Stimulated activated CD8-positive, alpha-beta memory T cell treated with anti-CD3 and anti-CD28 coated beads, Interleukin-12 subunit alpha, Interleukin-12 subunit beta, amount 100 ng/mL, for 4 hours (primary cell): Measurements from ENCODE around the gene DENND1C.
"Not testable (repeated sequence)": the region's sequence is repeated elsewhere in the genome, so short reads cannot be mapped to it uniquely, and the experiment has no call there.

Experiments used
- DNase-seq: peaks from one replicate; pipeline ENCODE4 v3.0.0-alpha.2; 2020; ENCODE audit warnings: low read depth

DENND1C gene

DNA sequence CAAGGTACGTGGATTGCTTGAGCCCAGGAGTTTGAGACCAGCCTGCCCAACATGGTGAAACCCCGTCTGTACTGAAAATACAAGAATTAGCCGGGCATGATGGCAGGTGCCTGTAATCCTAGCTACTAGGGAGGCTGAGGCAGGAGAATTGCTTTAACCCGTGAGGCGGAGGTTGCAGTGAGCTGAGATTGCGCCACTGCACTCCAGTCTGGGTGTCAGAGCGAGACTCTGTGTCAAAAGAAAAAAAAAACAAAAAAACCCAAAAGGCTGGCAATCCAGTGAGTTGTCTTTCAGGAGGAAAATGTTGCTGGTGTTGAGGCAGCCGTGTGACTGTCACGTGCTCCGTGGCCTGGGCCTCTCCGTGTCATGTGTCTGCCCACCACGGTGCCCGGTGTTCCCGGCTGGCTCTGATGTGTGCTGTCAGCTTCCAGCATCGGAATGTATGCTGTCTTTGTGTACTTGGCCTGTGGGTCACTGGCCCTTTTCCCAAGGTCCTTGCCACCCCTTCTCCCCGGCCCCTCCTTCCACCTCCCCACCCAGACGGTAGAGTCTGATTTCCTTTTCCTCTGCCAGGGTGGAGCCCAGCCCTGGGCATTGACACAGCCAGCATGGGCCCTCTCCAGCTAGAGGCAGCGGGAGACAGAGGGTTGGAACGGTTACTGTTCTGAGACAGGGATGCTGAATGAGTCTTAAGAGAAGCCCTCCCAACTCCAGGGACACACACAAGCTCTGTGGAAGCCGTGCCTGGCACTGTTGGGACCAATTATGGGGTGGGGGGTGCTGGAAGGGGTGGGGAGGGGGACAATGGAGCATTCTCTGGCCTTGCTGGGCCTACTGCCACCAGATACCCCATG lies 27.8 kb upstream of the DENND1C start:
- DNase-seq, result no peak

DNA sequence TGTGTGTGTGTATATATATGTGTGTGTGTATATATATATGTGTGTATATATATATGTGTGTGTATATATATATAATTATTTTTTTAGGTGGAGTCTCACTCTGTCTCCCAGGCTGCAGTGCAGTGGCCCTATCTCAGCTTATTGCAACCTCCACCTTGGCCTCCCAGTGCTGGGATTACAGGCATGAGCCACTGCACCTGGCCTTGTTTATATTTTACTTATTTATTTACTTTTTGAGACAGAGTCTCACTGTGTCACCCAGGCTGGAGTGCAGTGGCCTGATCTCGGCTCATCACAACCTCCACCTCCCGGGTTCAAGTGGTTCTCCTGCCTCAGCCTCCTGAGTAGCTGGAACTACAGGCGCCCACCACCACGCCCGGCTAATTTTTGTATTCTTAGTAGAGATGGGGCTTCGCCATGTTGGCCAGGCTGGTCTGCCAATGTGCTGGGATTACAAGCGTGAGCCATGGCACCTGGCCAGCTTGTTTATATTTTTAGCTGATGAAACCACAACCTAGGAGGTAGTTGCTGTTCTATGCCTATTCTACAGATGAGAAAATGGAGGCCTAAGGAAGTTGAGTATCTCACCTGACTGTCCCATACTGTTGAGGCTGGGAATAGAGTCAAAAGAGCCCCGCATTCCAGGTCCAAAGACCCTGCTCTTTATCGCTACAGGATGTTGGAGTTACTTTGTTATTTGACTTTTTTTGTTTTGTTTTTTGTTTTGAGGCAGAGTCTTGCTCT lies 26.6 kb upstream of the DENND1C start:
- DNase-seq, result not testable (repeated sequence)

DNA sequence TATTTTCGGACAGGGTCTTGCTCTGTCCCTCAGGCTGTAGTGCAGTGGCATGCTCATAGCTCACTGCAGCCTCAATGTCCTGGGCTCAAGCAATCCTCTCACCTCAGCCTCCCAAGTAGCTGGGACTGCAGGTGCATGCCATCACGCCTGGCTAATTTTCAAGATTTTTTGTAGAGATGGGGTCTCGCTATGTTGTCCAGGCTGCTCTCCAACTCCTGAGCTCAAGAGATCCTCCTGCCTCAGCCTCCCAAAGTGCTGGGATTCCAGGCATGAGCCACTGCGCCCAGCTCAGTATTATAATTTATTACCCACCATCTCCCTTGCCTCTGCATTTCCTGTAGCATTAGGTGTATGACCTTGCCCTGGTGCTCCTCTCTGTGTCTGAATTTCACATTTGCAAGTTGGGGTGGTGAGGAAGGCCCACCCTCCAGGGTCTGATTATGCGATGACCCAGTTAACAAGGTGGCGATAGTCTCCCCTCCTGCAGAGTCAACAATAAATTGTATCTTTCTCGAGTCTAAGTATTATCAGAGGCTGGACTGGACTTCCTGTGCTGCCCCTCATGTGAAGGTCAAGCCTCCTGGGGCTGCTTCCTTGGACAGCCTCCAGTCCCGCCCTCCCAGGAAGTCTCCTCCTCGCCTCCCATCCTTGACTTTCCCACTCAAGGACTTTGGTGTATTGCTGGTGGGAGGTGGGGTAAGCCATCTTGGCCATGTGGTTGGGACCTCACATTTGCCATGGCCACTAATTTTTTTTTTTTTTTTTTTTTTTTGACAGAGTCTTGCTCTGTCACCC lies 22.0 kb upstream of the DENND1C start:
- no peak for DNase-seq

DNA sequence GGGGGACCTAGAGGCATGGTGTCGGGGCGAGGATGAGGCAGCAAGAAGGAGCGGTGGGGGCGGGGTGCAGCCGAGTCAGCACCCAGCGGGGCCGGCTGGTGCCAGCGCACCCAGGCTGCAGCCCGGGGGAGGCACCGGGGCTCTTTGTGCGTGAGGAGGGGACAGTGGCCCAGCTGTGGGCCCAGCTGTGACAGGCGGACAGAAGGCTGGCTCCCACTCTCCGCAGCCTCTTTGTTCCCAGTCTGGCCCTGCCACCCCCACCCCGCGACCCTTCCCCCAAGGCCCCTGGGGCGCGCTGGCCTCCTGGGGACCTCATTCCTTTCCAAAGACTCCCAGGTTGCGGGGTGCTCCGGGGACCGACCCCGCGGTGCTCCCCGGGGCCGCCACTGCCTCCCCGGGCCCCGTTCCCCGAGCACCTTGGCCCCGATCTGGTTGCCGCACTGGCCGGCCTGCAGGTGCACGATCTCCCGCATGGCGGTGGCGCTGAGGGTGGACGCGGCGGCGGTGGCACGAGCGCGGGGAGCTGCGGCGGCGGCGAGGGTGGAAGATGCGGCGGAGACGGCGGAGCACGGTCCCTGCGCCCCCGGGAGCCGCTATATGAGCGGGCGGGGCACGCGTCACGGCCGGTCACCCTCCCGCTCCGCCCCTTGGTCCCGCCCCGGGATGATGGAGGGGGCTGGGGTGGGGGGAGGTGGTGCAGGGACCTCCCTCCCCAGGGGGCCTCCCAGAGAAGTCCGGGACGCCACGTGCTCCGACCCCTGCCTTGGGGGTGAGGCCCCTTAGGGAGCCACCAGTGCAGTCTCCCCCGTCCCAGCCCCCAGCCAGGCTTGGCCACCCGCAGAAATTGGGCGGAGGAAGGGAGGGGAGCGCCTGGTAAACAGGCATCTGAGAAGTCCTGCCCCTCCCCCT lies 20.4 kb upstream of the DENND1C start, which contains the start of gene TUBB4A:
TSS of gene TUBB4A (minus strand) at position 570 of the 909 bp plus-strand sequence. CDS start at position 473, 97 bp downstream.
- DNase-seq, result peak; percentile 27

DNA sequence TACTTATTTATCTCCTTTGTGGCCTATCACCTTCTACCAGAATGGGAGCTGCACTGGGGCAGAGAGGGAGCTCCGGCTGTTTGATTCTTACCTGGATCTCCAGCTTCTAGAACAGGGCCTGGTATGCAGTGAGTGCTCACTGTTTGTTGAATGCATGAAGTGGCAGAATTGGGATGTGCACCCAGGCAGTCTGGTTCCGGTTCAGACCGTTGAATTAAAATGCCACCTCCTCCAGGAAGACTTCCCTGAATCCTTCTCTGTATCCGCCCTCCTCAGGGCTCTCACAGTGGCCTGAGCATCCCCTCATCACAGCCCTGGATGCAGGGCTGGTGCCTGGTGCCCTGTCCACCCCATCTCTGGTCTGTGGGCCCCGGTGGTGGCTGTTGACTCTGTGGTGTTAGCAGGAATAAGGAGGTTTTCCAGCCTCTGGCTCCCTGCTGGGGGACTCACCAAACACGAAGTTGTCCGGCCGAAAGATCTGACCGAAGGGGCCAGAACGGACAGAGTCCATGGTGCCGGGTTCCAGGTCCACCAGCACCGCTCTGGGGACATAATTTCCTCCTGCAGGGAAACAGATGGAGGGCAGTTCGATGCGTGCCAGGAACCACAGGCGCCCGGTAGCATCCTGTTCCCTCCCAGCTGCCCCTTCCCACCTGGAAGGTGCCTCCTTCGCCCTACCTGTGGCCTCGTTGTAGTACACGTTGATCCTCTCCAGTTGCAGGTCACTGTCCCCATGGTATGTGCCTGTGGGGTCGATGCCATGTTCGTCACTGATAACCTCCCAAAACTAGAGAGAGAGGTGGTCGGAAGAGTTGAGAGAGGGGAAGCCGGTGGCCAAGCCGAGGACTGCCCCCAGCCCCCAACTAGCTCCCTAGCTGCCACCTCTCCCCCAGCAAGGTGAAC lies 19.5 kb upstream of the DENND1C start:
- DNase-seq, result no peak

DNA sequence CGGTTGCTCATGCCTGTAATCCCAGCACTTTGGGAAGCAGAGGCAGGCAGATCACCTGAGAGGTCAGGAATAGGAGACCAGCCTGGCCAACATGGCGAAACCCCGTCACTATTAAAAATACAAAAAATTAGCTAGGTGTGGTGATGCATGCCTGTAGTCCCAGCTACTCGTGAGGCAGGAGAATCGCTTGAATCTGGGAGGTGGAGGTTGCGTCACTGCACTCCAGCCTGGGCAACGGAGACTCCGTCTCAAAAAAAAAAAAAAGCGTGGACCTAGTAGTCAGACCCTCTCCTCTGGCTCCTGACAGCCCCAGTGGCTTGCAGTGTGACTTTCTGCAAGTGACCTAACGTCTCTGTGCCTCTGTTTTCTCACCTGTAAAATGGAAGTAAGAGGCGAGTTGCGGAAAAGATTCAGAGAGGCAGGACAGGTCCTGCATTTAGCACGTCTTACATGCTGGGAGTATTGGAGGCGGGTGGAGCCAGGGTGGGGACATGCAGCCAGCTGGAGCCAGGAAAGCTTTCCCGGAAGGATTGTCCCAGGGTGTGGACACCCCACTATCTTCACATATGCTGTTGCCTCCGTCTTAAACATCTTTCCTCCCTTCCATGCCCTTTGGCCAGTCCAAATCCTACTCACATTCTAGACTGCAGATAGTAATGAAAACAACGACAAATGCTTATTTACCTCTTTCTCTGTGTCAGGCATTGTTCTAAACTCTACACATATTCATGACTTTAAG lies 17.6 kb upstream of the DENND1C start:
- no peak for DNase-seq

DNA sequence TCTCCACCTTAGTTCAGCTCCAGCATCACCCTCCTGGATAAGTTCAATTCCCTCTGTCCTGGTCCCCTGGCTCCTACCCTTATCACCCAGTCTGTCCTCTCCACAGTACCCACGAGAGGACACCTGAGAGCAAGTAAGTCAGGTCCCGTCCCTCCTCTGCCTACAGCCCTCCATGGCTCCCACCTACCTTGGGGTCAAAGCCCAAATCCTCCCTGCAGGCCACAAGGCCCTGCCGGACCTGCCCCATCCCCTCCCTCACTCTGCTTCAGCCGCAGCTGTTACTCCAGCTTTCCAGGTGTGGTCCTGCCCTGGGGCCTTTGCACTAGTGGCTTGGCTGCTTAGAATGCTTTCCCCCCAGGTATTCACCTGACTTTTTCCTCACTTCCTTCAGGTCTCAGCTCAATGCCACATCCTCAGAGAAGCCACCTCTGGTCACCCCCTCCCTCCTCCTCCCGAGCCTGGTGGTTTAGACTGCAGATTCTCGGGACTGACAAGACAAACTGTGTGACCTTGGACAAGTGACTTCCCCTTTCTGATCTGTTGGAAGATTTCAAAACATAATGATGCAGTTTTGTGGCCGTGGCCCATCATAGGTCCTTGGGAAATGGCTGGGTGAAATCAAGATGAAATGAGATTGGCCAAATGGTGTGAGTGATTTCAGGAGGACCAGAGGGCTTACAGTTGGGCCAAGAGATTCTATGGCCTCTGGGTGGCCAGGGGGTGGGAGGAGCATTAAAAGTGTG lies 16.9 kb upstream of the DENND1C start:
- no peak for DNase-seq

DNA sequence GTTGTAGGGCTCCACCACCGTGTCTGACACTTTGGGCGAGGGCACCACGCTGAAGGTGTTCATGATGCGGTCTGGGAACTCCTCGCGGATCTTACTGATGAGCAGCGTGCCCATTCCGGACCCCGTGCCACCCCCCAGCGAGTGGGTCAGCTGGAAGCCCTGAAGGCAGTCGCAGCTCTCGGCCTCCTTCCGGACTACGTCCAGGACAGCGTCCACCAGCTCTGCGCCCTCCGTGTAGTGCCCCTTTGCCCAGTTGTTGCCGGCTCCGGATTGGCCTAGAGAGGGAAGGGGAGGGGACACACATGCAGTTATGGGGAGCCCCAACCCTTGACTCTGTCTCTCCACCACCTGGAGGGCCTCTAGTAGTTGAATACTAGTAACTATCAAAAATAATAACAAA lies 14.4 kb upstream of the DENND1C start:
- DNase-seq, result no peak

DNA sequence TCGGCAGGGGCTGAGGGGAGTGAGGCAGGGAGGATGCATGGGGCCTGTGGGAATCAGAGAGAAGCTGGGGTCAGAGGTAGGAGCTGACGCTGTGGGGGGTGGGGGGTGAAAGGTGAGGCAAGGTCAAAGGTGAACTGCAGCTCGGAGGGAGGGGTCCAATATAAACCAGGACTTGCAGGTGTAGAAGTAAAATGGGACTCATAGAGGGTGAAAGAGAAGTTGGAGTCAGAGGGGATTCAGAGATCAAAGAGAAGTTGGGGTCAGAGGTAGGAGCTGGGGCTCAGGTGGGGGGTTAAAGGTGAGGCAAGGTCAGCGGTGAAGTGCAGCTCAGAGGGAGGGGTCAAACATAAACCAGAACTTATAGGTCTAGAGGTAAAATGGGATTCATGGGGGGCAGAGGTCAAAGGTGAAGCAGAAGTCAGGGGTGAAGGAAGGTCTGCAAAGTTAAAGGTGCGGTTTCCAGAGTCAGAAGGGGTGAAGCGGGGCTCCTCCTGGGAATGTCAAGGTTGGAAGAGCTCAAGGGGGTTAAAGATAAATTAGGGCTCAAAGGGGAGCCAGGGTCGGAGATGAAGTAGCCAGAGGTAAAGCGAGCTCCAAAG lies 12.9 kb upstream of the DENND1C start:
- DNase-seq, result no peak

DNA sequence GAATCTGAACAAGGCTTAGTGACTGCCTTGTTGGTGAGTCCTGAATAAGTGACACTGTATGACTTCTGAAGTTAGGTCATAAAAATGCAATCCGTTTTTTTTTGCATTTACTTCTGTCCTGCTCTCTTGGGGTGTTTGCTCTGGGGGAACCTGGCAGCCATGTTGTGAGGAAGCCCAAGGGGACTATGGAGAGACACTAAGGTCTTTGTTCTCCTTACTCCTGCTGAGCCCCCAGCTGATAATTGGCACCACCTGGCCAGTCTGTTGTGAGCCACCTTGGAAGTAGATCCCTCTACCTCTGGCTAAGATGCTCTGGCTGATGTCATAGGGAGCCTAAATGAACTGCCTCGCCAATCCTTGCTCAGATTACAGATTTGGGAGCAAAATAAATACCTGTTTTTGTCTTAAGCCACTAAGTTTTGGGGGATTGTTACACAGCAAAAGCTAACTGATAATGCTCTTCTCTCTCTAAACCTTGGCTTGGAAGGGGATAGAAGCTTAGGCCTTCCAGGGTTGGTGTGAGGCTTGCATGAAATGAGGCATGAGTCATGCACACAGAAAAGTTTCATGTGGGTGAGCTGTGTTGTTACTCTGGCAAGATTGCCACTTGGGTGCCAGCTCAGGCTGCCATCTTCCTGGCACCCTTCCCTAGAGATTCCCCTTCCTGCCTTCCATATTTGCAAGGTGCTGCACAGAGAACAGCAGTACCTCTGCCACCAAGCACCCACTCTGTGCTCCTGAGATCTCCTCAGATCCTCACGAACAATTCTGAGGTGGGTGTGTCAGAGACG lies 10.4 kb upstream of the DENND1C start:
- DNase-seq, result no peak

DNA sequence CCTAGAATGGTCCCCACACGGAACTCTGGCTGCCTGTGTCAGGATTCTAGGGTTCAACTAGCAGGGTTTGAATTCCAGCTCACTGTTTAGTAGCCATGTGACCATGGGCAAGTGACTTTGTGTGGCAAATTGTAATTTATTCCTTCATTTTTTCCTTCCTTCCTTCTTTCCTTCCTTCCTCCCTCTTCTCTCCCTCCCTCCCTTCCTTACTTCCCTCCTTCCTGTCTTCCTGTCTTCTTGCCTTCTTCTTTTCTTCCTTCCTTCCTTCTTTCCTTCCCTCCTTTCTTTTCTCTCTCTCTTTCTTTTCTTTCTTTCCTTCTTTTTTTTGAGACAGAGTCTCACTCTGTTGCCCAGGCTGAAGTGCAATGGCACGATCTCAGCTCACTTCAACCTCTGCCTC lies 8.5 kb upstream of the DENND1C start:
- DNase-seq, result no peak

DNA sequence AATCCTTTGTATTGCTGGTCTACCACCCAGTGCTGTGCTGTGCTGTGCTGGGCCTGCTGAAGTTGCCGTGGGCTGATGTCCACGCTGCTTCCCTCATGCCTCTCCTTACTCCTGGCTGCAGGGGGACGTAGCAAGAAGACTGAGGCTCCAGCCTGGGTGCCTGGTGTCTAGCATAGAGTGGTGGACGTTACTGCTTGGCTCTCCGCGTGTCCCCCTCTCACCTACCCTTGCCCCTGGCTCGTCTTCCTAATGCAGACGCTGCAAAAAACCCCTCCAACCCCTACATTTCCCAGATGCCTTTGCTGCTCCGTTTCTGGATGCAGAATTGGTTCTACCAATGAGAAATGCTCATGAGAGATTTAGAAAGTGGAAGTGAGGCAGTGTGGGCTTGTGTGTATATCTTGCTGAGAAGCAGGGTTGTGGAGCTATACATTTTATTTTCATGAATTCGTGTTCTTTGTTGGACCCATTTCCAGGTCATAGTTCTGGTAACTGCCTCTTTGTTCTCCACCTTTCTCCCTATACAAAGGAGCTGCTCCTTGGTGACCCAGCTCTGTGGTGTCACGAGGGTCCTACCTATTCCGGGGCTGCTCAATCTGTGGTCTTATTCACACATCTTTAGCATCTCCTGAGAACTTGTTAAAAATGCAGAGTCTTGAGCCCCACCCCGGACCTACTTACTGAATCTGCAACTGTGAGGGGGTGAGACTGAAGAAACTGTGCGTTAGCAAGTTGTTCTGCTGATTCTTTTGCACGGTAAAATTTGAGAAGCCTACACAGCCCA lies 7.9 kb upstream of the DENND1C start:
- no peak for DNase-seq

DNA sequence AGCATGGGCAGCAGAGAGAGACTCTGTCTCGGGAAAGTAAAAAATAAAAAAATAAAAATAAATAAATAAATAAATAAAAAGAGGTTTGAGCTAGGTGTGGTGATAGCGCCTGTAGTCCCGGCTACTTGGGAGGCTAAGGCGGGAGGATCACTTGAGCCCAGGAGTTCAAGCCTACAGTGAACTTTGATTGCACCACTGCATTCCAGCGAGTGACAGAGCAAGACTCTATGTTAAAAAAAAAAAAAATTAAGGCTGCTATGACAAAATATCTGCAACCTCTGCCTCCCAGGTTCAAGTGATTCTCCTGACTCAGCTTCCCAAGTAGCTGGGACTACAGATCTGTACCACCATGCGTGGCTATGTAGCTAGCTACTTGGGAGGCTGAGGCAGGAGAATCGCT lies 3.2 kb upstream of the DENND1C start:
- DNase-seq, result no peak

DNA sequence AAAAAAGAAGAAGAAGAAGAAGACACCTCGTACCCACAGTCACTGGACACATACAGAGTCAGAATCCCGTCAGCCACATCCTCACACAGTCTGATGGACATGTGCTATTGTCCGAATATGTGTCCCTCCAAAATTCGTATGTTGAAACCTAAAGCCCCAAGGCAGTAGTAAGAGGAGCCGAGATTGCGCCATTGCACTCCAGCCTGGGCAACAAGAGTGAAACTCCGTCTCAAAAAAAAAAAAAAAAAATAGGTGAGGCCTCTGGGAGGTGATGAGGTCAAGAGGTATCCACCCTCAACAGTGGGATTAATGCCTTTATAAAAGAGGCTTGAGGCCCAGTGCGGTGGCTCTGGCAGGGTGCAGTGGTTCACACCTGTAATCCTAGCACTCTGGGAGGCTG lies 2.6 kb upstream of the DENND1C start:
- DNase-seq, result no peak

DNA sequence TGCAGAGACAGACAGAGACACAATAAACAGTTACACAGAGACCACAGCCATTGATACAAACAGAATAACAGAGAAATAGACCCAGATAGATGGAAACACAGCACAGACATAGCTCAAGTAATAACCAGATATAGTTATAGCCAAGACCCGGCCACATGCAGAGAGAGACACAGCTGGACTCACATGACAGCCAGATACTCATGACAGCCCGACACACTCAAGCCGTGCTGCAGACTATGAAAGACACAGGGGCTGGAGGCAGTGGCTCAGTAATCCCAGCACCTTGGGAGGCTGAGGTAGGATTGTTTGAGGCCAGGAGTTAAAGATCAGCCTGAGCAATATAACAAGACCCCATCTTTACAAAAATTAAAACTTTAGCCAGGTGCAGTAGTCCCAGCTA lies 1.6 kb upstream of the DENND1C start:
- no peak for DNase-seq

DNA sequence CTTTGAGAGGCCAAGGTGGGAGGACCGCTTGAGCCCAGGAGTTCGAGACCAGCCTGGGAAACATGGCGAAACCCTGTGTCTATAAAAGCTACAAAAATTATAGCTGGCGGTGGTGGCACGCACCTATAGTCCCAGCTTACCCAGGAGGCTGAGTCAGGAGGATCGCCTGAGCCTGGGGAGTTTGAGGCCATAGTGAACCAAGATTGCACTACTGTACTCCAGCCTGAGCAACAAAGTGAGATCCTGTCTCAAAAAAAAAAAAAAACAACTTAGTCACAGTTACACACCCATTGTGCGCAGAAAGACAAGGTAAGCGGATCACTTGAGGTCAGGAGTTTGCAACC lies 728 bp upstream of the DENND1C start:
- no peak for DNase-seq

DNA sequence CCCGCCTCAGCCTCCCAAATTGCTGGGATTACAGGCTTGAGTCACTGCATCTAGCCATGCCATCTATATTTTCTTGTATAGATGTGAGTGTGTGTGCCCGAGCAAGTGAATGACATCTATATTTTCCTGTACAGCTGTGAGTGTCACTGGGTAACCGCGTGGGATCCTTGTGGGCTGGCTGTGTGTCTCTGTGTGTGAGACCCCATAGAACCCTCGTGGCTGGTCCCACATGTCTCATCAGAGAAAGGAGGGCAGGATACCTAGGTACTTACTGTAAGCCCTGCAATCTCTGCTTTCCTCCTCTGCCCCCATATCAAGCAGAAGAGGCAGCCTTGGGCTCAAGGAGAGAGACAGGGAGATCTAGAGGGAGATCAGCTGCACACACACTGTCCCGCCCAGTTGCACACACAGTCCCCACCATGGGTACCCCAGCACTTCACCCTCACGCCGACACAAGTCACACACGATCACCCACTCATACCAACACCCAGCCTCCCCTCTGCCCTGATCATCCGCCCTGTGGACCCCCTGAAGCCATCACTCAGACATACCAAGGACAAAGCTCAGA lies 655 bp downstream of the DENND1C start:
- DNase-seq, result no peak
